SK-N-SH (cell line): ENCODE results near the gene GHR. TPM values are rescaled to one million over a fixed set of nuclear protein-coding genes. Genes with fewer than 3 reads are reported as not detected.
A peak's percentile ranks its signal among the peaks of the same experiment; 100 is the strongest.
"Not testable (repeated sequence)": the region's sequence is repeated elsewhere in the genome, so short reads cannot be mapped to it uniquely, and the experiment has no call there.

Experiments
- CTCF ChIA-PET: fragments of 300-600, 350-600 bp; formaldehyde crosslinking; extraction: SDS; loops from one replicate; lab custom pipeline; 2021; lab: Yijun Ruan, JAX
- POLR2A ChIA-PET: fragments of 350-600 bp; sonication (Branson Sonifier 250); formaldehyde crosslinking; extraction: SDS; loops from one replicate; lab custom pipeline; 2020; ENCODE audit warnings: antibody characterized with exemption, inconsistent platforms; lab: Yijun Ruan, JAX
- DNase-seq: peaks from one replicate; pipeline ENCODE4 v3.0.0; 2012
- H2AFZ ChIP-seq: fragments of 200-600 bp; sonication (generic); 2 replicates; pipeline ENCODE4 v1.8.1; 2016; ENCODE audit warnings: antibody characterized with exemption, mild to moderate bottlenecking, low read depth
- H3F3A ChIP-seq: fragments of 200-600 bp; sonication (generic); replicated peaks from 2 replicates; pipeline ENCODE3; 2016; ENCODE audit warnings: antibody characterized with exemption, mild to moderate bottlenecking; ENCODE audit not compliant: insufficient read depth
- H3K27ac ChIP-seq, 2 experiments: fragments of 200-500 bp in 1 of 2; fragments of 200-600 bp in 1 of 2; sonication (Bioruptor generic) in 1 of 2; sonication (generic), shearing (Covaris generic) in 1 of 2; 2 replicates each; pipeline versions ENCODE4 v1.5.1 to v1.6.1; 2014 to 2016; ENCODE audit warnings: low read depth in 2 of 2, inconsistent platforms in 1 of 2, low read length in 1 of 2, mild to moderate bottlenecking in 1 of 2, mixed read lengths in 1 of 2
- H3K27me3 ChIP-seq: fragments of 200-600 bp; sonication (generic), shearing (Covaris generic); 2 replicates; pipeline ENCODE4 v1.6.1; 2016; ENCODE audit warnings: mixed run types; ENCODE audit not compliant: insufficient read depth
- H3K36me3 ChIP-seq, 2 experiments: fragments of 200-500 bp in 1 of 2; fragments of 200-600 bp in 1 of 2; sonication (Bioruptor generic) in 1 of 2; sonication (generic) in 1 of 2; replicated peaks in 1 of 2; 2 replicates each; pipeline versions ENCODE3 to v1.5.1; 2014 to 2016; ENCODE audit warnings: low read length in 1 of 2, mild to moderate bottlenecking in 1 of 2; ENCODE audit not compliant: insufficient read depth in 2 of 2, control insufficient read depth in 1 of 2
- H3K4me1 ChIP-seq, 2 experiments: fragments of 200-500 bp in 1 of 2; fragments of 200-600 bp in 1 of 2; sonication (Bioruptor generic) in 1 of 2; sonication (generic), shearing (Covaris generic) in 1 of 2; 2 replicates each; pipeline versions ENCODE4 v1.5.1 to v1.6.1; 2014 to 2016; ENCODE audit warnings: low read depth in 1 of 2, low read length in 1 of 2, mixed run types in 1 of 2; ENCODE audit not compliant: insufficient read depth in 2 of 2, control insufficient read depth in 1 of 2
- H3K4me2 ChIP-seq: fragments of 200-600 bp; sonication (generic), shearing (Covaris generic); 2 replicates; pipeline ENCODE4 v1.6.1; 2017; ENCODE audit warnings: mixed run types
- H3K4me3 ChIP-seq, 2 experiments: fragments of 200-500 bp in 1 of 2; fragments of 200-600 bp in 1 of 2; sonication (Bioruptor generic) in 1 of 2; sonication (generic), shearing (Covaris generic) in 1 of 2; 2 replicates each; pipeline versions ENCODE4 v1.5.1 to v1.8.1; 2014 to 2016; ENCODE audit warnings: low read depth in 2 of 2, inconsistent platforms in 1 of 2, low read length in 1 of 2, mild to moderate bottlenecking in 1 of 2, mixed read lengths in 1 of 2, moderate library complexity in 1 of 2
- H3K79me2 ChIP-seq: fragments of 200-600 bp; sonication (generic); 2 replicates; pipeline ENCODE4 v1.8.1; 2017; ENCODE audit warnings: mild to moderate bottlenecking; ENCODE audit not compliant: insufficient read depth
- H3K9ac ChIP-seq: fragments of 200-600 bp; sonication (generic); 2 replicates; pipeline ENCODE4 v1.6.1; 2017; ENCODE audit warnings: mixed run types
- H3K9me2 ChIP-seq: fragments of 200-600 bp; sonication (generic); 2 replicates; pipeline ENCODE4 v1.6.1; 2017; ENCODE audit warnings: mixed run types
- H3K9me3 ChIP-seq: fragments of 200-600 bp; sonication (generic); 2 replicates; pipeline ENCODE4 v1.6.1; 2017; ENCODE audit warnings: mixed run types, mild to moderate bottlenecking, moderate library complexity
- H4K20me1 ChIP-seq: fragments of 200-600 bp; sonication (generic); 2 replicates; pipeline ENCODE4 v1.6.1; 2017; ENCODE audit warnings: mild to moderate bottlenecking, mixed run types; ENCODE audit not compliant: insufficient read depth
- CHD2 ChIP-seq: fragments of 150-350 bp; IDR thresholded peaks from 2 replicates; pipeline ENCODE4 v1.6.1; 2018; ENCODE audit warnings: low read length; ENCODE audit not compliant: partially characterized antibody
- CTCF ChIP-seq: fragments of 200-600 bp; sonication (generic); IDR thresholded peaks from 2 replicates; pipeline ENCODE4 v1.6.1; 2017; ENCODE audit warnings: antibody characterized with exemption, mild to moderate bottlenecking, moderate library complexity
- FOSL2 ChIP-seq: IDR thresholded peaks from 2 replicates; pipeline ENCODE4 v1.4.0; 2012; ENCODE audit warnings: low read depth, mild to moderate bottlenecking, moderate library complexity, borderline replicate concordance
- FOXM1 ChIP-seq: IDR thresholded peaks from 2 replicates; pipeline ENCODE4 v1.4.0; 2012; ENCODE audit warnings: low read depth, mild to moderate bottlenecking
- MAX ChIP-seq: IDR thresholded peaks from 2 replicates; pipeline ENCODE4 v1.4.0; 2012; ENCODE audit warnings: low read depth
- NFIC ChIP-seq: IDR thresholded peaks from 2 replicates; pipeline ENCODE4 v1.4.0; 2012; ENCODE audit warnings: borderline replicate concordance
- PBX3 ChIP-seq: IDR thresholded peaks from 2 replicates; pipeline ENCODE4; 2012
- RAD21 ChIP-seq: IDR thresholded peaks from 2 replicates; pipeline ENCODE4 v1.6.1; 2012; ENCODE audit warnings: mild to moderate bottlenecking, low read length
- RCOR1 ChIP-seq: fragments of 150-350 bp; IDR thresholded peaks from 2 replicates; pipeline ENCODE4 v1.6.1; 2017; ENCODE audit warnings: antibody characterized with exemption, low read length
- REST ChIP-seq: IDR thresholded peaks from 2 replicates; pipeline ENCODE4 v1.6.1; 2012; ENCODE audit warnings: mild to moderate bottlenecking, low read depth, low read length, moderate library complexity
- RFX5 ChIP-seq: IDR thresholded peaks from 2 replicates; pipeline ENCODE4 v1.6.1; 2012; ENCODE audit warnings: mild to moderate bottlenecking, improper control_type of control experiment, low read length
- RXRA ChIP-seq: IDR thresholded peaks from 2 replicates; pipeline ENCODE4 v1.4.0; 2012; ENCODE audit warnings: low read depth, mild to moderate bottlenecking, borderline replicate concordance
- SMC3 ChIP-seq: IDR thresholded peaks from 2 replicates; pipeline ENCODE4 v1.6.1; 2012; ENCODE audit warnings: low read depth, low read length, improper control_type of control experiment
- WGBS: methylation state at CpG from one replicate; pipeline ENCODE4 v1.1.6; 2017; ENCODE audit warnings: low lambda C conversion rate; 5-methylcytosine and 5-hydroxymethylcytosine counted together
- polyA plus RNA-seq, 3 experiments: library from polyadenylated mRNA; depleted of rRNA; stranded (reverse); fragments of >200 nt; gene quantifications; 2 replicates each; pipeline ENCODE4 v1.2.3, GENCODE V29; 2012

The GHR gene
- polyA plus RNA-seq, 1 of the 3 experiments (the other 2 are of a cell fraction), result 0.03 TPM

- Histone ChIP-seq H3K79me2 (no peaks in the 10 kb centered on the region), H3K36me3 (no peaks in the 10 kb centered on the region), H3K9ac (no peak overlapping the region), H3K9me2 (no peaks in the 10 kb centered on the region), H3K9me3 (no peaks in the 10 kb centered on the region), H3K4me3 (peak overlapping the region in 1 of 2 experiments; percentile 14; a peak in 1 of 4 replicates), H3K27me3 (no peaks in the 10 kb centered on the region; the same call in 1 of the 2 replicates), H3K27ac (no peak overlapping the region), H3K4me2 (peak overlapping the region; percentile 49; the same call in 1 of the 2 replicates), H3K4me1 (no peaks in the 10 kb centered on the region), H2AFZ (peak overlapping the region; percentile 72; the same call in 1 of the 2 replicates), H3F3A (no peaks in the 10 kb centered on the region), H4K20me1 (no peaks in the 10 kb centered on the region)
- ChIA-PET CTCF (no interaction called here), POLR2A (no interaction called here)
- no peak for DNase-seq
- no peak for TF ChIP-seq REST
- TF ChIP-seq FOXM1, result no peak
- no peak for TF ChIP-seq FOSL2
- peak; percentile 38 for TF ChIP-seq CTCF
Measured at GRCh38 chr5:42656651-42657015, 233.4 kb downstream of the GHR start.

- H3K9ac ChIP-seq, H3K36me3 ChIP-seq, H3K4me2 ChIP-seq, H3F3A ChIP-seq, H3K9me3 ChIP-seq, H4K20me1 ChIP-seq, H3K79me2 ChIP-seq, H3K4me1 ChIP-seq, POLR2A ChIA-PET, CTCF ChIA-PET, H3K27me3 ChIP-seq, DNase-seq, H2AFZ ChIP-seq, H3K4me3 ChIP-seq, H3K27ac ChIP-seq, H3K9me2 ChIP-seq: not testable (repeated sequence)
- WGBS, result 0% methylated on average over 2 of the region's 13 CpGs
Measured at GRCh38 chr5:42659869-42660268, 236.6 kb downstream of the GHR start.

- Histone ChIP-seq H3K36me3 (no peaks in the 10 kb centered on the region), H3K4me2 (no peak overlapping the region), H2AFZ (no peak overlapping the region), H4K20me1 (no peaks in the 10 kb centered on the region), H3F3A (no peaks in the 10 kb centered on the region), H3K4me1 (no peaks in the 10 kb centered on the region), H3K4me3 (no peak overlapping the region), H3K27me3 (no peaks in the 10 kb centered on the region), H3K27ac (no peak overlapping the region), H3K79me2 (no peaks in the 10 kb centered on the region), H3K9me2 (no peaks in the 10 kb centered on the region; the same call in 1 of the 2 replicates), H3K9me3 (no peaks in the 10 kb centered on the region), H3K9ac (no peak overlapping the region)
- no peak for DNase-seq
- CTCF ChIA-PET, result interaction anchor here (0.8 kb wide), 1 partner anchor 8 kb away, joined by 3 read pairs; no protein-coding TSS in a partner anchor
- WGBS, result 10% methylated on average over 3 of the region's 3 CpGs
- POLR2A ChIA-PET, result no interaction called here
- no peak for TF ChIP-seq PBX3
- TF ChIP-seq NFIC, result no peak
- no peak for TF ChIP-seq RFX5
- TF ChIP-seq CHD2, result no peak
- TF ChIP-seq RCOR1, result no peak
- TF ChIP-seq CTCF, result no peak
- no peak for TF ChIP-seq MAX
- no peak for TF ChIP-seq SMC3
- TF ChIP-seq FOSL2, result no peak
- no peak for TF ChIP-seq RAD21
- no peak for TF ChIP-seq RXRA
Measured at GRCh38 chr5:42665857-42666256, 242.6 kb downstream of the GHR start.
